Measurements from ENCODE around the gene DCUN1D3.
"Not testable (repeated sequence)": the region's sequence is repeated elsewhere in the genome, so short reads cannot be mapped to it uniquely, and the experiment has no call there.

DCUN1D3 gene

GRCh38 chr16:20900299-20901067 lies at the start of gene DCUN1D3, which contains the start of gene LYRM1:
Gene DCUN1D3 (minus strand): TSS chr16:20900358. CDS start chr16:20862538, 37,820 bp downstream.
Gene LYRM1 (plus strand): TSS chr16:20900771. CDS start chr16:20915556, 14,785 bp downstream.
- peak; percentile 89 for DNase-seq

GRCh38 chr16:20949660-20950059 lies 49.5 kb upstream of the DCUN1D3 start:
- DNase-seq, result no peak

- DNase-seq, result no peak
Observed at GRCh38 chr16:20948444-20948843, 48.3 kb upstream of the DCUN1D3 start.

GRCh38 chr16:20946015-20946629 lies 46.0 kb upstream of the DCUN1D3 start:
- DNase-seq, result no peak

- DNase-seq, result not testable (repeated sequence)
Observed at GRCh38 chr16:20945575-20945875, 45.4 kb upstream of the DCUN1D3 start.

GRCh38 chr16:20944861-20945574 lies 44.9 kb upstream of the DCUN1D3 start:
- no peak for DNase-seq

GRCh38 chr16:20942256-20942655 lies 42.1 kb upstream of the DCUN1D3 start:
- DNase-seq, result no peak

- no peak for DNase-seq
Observed at GRCh38 chr16:20941636-20941926, 41.4 kb upstream of the DCUN1D3 start.

- DNase-seq, result no peak
Observed at GRCh38 chr16:20940871-20941635, 40.9 kb upstream of the DCUN1D3 start.

GRCh38 chr16:20939611-20940010 lies 39.5 kb upstream of the DCUN1D3 start:
- no peak for DNase-seq

GRCh38 chr16:20938426-20938825 lies 38.3 kb upstream of the DCUN1D3 start:
- DNase-seq, result no peak

GRCh38 chr16:20937736-20938135 lies 37.6 kb upstream of the DCUN1D3 start:
- no peak for DNase-seq

GRCh38 chr16:20933589-20933988 lies 33.4 kb upstream of the DCUN1D3 start:
- no peak for DNase-seq

- DNase-seq, result no peak
Observed at GRCh38 chr16:20931066-20931600, 31.0 kb upstream of the DCUN1D3 start.

- DNase-seq, result no peak
Observed at GRCh38 chr16:20930365-20930690, 30.2 kb upstream of the DCUN1D3 start.

GRCh38 chr16:20929676-20930364 lies 29.7 kb upstream of the DCUN1D3 start:
- not testable (repeated sequence) for DNase-seq

- DNase-seq, result no peak
Observed at GRCh38 chr16:20928774-20929411, 28.7 kb upstream of the DCUN1D3 start.

GRCh38 chr16:20925751-20926150 lies 25.6 kb upstream of the DCUN1D3 start:
- peak; percentile 27 for DNase-seq

GRCh38 chr16:20923876-20924275 lies 23.7 kb upstream of the DCUN1D3 start:
- no peak for DNase-seq

GRCh38 chr16:20920799-20921198 lies 20.6 kb upstream of the DCUN1D3 start:
- no peak for DNase-seq

- no peak for DNase-seq
Observed at GRCh38 chr16:20920091-20920490, 19.9 kb upstream of the DCUN1D3 start.
